HepG2 (cell line): ENCODE results near the gene CRIM1. TPM values are rescaled to one million over a fixed set of nuclear protein-coding genes. Genes with fewer than 3 reads are reported as not detected.
A peak's percentile ranks its signal among the peaks of the same experiment; 100 is the strongest.

ENCODE experiments used
- BRCA1 ChIP-seq: sonication (generic); formaldehyde crosslinking; IDR thresholded peaks from 2 replicates; pipeline ENCODE4 v1.4.0; 2020; ENCODE audit warnings: missing genetic modification reagents
- CEBPG ChIP-seq: IDR thresholded peaks from 2 replicates; pipeline ENCODE4 v1.6.1; 2016
- DPF2 ChIP-seq: sonication (generic); formaldehyde crosslinking; IDR thresholded peaks from 2 replicates; pipeline ENCODE4 v1.4.0; 2020; ENCODE audit warnings: mild to moderate bottlenecking, low read depth, missing genetic modification reagents, borderline replicate concordance
- ELF3 ChIP-seq: IDR thresholded peaks from 2 replicates; pipeline ENCODE4 v1.6.1; 2016; ENCODE audit warnings: missing genetic modification reagents, missing compliant biosample characterization
- HNRNPH1 ChIP-seq: fragments of 200-400 bp; formaldehyde crosslinking; optimal IDR thresholded peaks from 2 replicates; pipeline ENCODE3; 2017; ENCODE audit warnings: mild to moderate bottlenecking, low read depth, low read length
- MAFK ChIP-seq, 2 experiments: IDR thresholded peaks in 1 of 2; conservative IDR thresholded peaks in 1 of 2; 2 replicates each; pipeline ENCODE4 v1.6.1; 2011; ENCODE audit warnings: improper control_type of control experiment in 2 of 2, low read length in 2 of 2
- MIXL1 ChIP-seq: IDR thresholded peaks from 2 replicates; pipeline ENCODE4 v1.6.1; 2016
- NFKBIZ ChIP-seq: IDR thresholded peaks from 2 replicates; pipeline ENCODE4 v1.6.1; 2018; ENCODE audit warnings: missing genetic modification reagents, missing compliant biosample characterization
- PATZ1 ChIP-seq: sonication (generic); formaldehyde crosslinking; IDR thresholded peaks from 2 replicates; pipeline ENCODE4 v1.4.0; 2020; ENCODE audit warnings: missing genetic modification reagents
- SIN3A ChIP-seq: IDR thresholded peaks from 2 replicates; pipeline ENCODE4 v1.6.1; 2011; ENCODE audit warnings: low read depth, mild to moderate bottlenecking, control low read depth, low read length, borderline replicate concordance
- SOX13 ChIP-seq, 3 experiments: fragments of 450-650 bp in 1 of 3; sonication (generic) in 1 of 3; formaldehyde crosslinking in 1 of 3; IDR thresholded peaks in 2 of 3; conservative IDR thresholded peaks in 1 of 3; 2 replicates each; pipeline versions ENCODE4 v1.5.0 to v1.6.1; 2016 to 2020; ENCODE audit warnings: antibody characterized with exemption in 1 of 3, mild to moderate bottlenecking in 1 of 3, missing compliant biosample characterization in 1 of 3, missing genetic modification reagents in 1 of 3, moderate library complexity in 1 of 3
- ZFP62 ChIP-seq: sonication (generic); formaldehyde crosslinking; IDR thresholded peaks from 2 replicates; pipeline ENCODE4 v1.4.0; 2020; ENCODE audit warnings: missing genetic modification reagents
- ZKSCAN8 ChIP-seq: IDR thresholded peaks from 2 replicates; pipeline ENCODE4 v1.6.1; 2016; ENCODE audit warnings: borderline replicate concordance, missing genetic modification reagents, missing compliant biosample characterization
- ZNF10 ChIP-seq: sonication (generic); formaldehyde crosslinking; IDR thresholded peaks from 2 replicates; pipeline ENCODE4 v1.4.0; 2020; ENCODE audit warnings: mild to moderate bottlenecking, low read depth, missing genetic modification reagents, borderline replicate concordance
- ZNF318 ChIP-seq: sonication (generic); formaldehyde crosslinking; IDR thresholded peaks from 2 replicates; pipeline ENCODE4 v1.4.0; 2020; ENCODE audit warnings: mild to moderate bottlenecking, missing genetic modification reagents
- ZNF761 ChIP-seq: sonication (generic); formaldehyde crosslinking; conservative IDR thresholded peaks from 2 replicates; pipeline ENCODE4 v1.4.0; 2020; ENCODE audit warnings: mild to moderate bottlenecking, missing genetic modification reagents
- ZXDC ChIP-seq: sonication (generic); formaldehyde crosslinking; IDR thresholded peaks from 2 replicates; pipeline ENCODE4 v1.5.0; 2020; ENCODE audit warnings: mild to moderate bottlenecking, missing genetic modification reagents
- polyA plus RNA-seq, 8 experiments: library from polyadenylated mRNA; depleted of rRNA in 3 of 8; stranded (reverse) in 7 of 8; unstranded in 1 of 8; fragments of >200 nt; fragmentation: Illumina TruSeq in 4 of 8; extraction: Trizol in 4 of 8; gene quantifications; 2 replicates each; pipeline versions ENCODE4 v1.2.1 to v1.2.3, GENCODE V29; 2011 to 2016; ENCODE audit warnings: low read depth in 4 of 8, missing spikeins in 1 of 8, mixed read lengths in 1 of 8; ENCODE audit not compliant: insufficient read depth in 1 of 8
- total RNA-seq, 5 experiments: library from RNA; depleted of rRNA; stranded (reverse); fragments of >200 nt; fragmentation: Illumina TruSeq; extraction: Trizol; gene quantifications; 2 replicates each; pipeline ENCODE4 v1.2.3, GENCODE V29; 2016; ENCODE audit warnings: low read depth in 1 of 5

The CRIM1 gene
- total and polyA plus RNA-seq, 2 of the 13 experiments (the other 11 are each of a cell fraction or from before 2014, with no cell fraction given): 39.1 to 69.9 TPM

- TF ChIP-seq ZXDC (CRISPR knock-in tag) (no peak), ZKSCAN8 (CRISPR knock-in tag) (peak; percentile 45; the same call in 1 of the 2 replicates), ZNF10 (no peak), SIN3A (no peak), MAFK (conservative IDR thresholded peaks at IDR 0.05 in 1 of 2, IDR thresholded peaks at IDR 0.05 in 1 of 2; ENCODE audit: low read length in 2 of 2) (no peak), BRCA1 (CRISPR knock-in tag) (no peak), PATZ1 (CRISPR knock-in tag) (no peak), ZFP62 (CRISPR knock-in tag) (no peak), ZNF761 (CRISPR knock-in tag) (0 out of 2 replicates have a peak, but pooled peaks have one; percentile 22), HNRNPH1 (no peak), ELF3 (peak; percentile 64), MIXL1 (CRISPR knock-in tag) (peak; percentile 79; the same call in 1 of the 2 replicates), DPF2 (CRISPR knock-in tag) (peak; percentile 74; the same call in 1 of the 2 replicates), NFKBIZ (no peak), CEBPG (CRISPR knock-in tag) (peak; percentile 81), SOX13 (IDR thresholded peaks at IDR 0.05) (no peak), SOX13 (CRISPR knock-in tag; conservative IDR thresholded peaks at IDR 0.05 in 1 of 2, IDR thresholded peaks at IDR 0.05 in 1 of 2) (peak in 1 of 2 experiments; percentile 82; a peak in 2 of 4 replicates), ZNF318 (CRISPR knock-in tag) (no peak)
Observed at GRCh38 chr2:36486521-36487044, 131.0 kb downstream of the CRIM1 start (continued).
